Measurements from ENCODE around the gene TM9SF4.

- TF ChIP-seq POLR2A (IDR thresholded peaks at IDR 0.05) (no peak), CTCF (IDR thresholded peaks at IDR 0.05 in 4 of 5, conservative IDR thresholded peaks at IDR 0.05 in 1 of 5) (no peak)
Measured at GRCh38 chr20:32149566-32150170, 40.2 kb downstream of the TM9SF4 start.
